ENCODE results near the gene SLC17A7. TPM values are rescaled to one million over a fixed set of nuclear protein-coding genes. Genes with fewer than 3 reads are reported as not detected.

Gene SLC17A7
- total and polyA plus RNA-seq, 9 of the 15 experiments (the other 6 are each of a cell fraction or from before 2014, with no cell fraction given) = 1.1 to 15.7 (median 2.4) TPM

DNA sequence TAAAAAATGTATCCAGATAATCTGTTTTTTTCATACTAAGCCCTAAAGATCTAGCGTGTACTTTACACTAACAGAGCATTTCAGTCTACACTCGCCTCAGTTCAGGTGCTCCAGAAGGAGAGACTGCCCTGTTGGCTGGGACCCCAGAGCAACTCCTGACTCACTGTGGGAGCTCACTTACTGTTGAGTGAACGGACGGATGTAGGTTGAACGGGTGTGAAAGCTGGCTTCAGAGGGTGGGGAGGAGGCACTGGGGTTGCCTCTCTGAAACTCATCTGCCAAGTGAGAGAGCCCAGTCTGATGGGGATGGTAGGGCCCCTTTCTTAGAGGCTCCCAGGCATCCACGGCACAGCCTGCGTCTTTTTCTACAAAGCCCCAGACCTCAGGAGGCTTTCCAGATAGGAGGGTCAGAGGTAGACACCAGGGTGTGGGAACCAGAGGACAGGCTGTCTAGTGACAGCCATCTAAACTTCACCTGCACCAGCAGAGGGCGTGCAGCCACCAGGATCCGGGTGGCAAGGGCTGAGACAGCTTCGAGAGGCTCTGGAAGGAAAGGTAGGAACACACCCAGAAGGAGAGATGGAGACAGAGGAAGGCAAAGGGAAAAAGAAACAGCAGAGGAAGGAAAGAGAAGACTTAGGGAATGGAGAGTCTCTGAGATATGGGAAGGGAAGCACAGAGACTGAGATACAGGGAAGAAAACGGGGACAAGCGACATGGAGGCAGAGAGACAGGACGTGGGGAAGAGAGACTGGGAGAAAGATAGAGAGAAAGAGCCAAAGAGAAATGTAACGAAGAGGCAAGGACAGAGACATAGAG is 49.5 kb downstream of the SLC17A7 start (continued):
- TF ChIP-seq, protein P1, sequence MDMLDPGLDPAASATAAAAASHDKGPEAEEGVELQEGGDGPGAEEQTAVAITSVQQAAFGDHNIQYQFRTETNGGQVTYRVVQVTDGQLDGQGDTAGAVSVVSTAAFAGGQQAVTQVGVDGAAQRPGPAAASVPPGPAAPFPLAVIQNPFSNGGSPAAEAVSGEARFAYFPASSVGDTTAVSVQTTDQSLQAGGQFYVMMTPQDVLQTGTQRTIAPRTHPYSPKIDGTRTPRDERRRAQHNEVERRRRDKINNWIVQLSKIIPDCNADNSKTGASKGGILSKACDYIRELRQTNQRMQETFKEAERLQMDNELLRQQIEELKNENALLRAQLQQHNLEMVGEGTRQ (CRISPR knock-in tag; IDR thresholded peaks at IDR 0.05) = no peak
- TF ChIP-seq, protein P2, sequence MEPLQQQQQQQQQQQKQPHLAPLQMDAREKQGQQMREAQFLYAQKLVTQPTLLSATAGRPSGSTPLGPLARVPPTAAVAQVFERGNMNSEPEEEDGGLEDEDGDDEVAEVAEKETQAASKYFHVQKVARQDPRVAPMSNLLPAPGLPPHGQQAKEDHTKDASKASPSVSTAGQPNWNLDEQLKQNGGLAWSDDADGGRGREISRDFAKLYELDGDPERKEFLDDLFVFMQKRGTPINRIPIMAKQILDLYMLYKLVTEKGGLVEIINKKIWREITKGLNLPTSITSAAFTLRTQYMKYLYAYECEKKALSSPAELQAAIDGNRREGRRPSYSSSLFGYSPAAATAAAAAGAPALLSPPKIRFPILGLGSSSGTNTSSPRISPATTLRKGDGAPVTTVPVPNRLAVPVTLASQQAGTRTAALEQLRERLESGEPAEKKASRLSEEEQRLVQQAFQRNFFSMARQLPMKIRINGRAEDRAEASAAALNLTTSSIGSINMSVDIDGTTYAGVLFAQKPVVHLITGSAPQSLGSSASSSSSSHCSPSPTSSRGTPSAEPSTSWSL (CRISPR knock-in tag; IDR thresholded peaks at IDR 0.05; ENCODE audit: borderline replicate concordance) = no peak
- TF ChIP-seq MAZ (CRISPR knock-in tag; conservative IDR thresholded peaks at IDR 0.05 in 1 of 2, IDR thresholded peaks at IDR 0.05 in 1 of 2) (no peak; a peak in 1 of 4 replicates), DACH1 (IDR thresholded peaks at IDR 0.05; ENCODE audit: partially characterized antibody) (no peak), TRIM28 (IDR thresholded peaks at IDR 0.05) (no peak), ZNF133 (CRISPR knock-in tag; IDR thresholded peaks at IDR 0.05) (no peak), BCL6 (CRISPR knock-in tag; IDR thresholded peaks at IDR 0.05) (no peak), CHCHD3 (CRISPR knock-in tag; IDR thresholded peaks at IDR 0.05) (no peak), SAP30 (IDR thresholded peaks at IDR 0.05; ENCODE audit: borderline replicate concordance, insufficient read depth, low read depth, low read length, poor library complexity, severe bottlenecking) (no peak), CCNT2 (IDR thresholded peaks at IDR 0.05; ENCODE audit: borderline replicate concordance, extremely low read depth, insufficient read length, low read depth, low read length) (no peak), MIER1 (IDR thresholded peaks at IDR 0.05; ENCODE audit: low read depth) (peak; percentile 79), LCOR (CRISPR knock-in tag; IDR thresholded peaks at IDR 0.05) (no peak), FOXA3 (CRISPR knock-in tag; conservative IDR thresholded peaks at IDR 0.05 in 1 of 2, IDR thresholded peaks at IDR 0.05 in 1 of 2) (no peak), ERF (CRISPR knock-in tag; IDR thresholded peaks at IDR 0.05) (no peak), NCOA4 (IDR thresholded peaks at IDR 0.05; ENCODE audit: partially characterized antibody) (peak; percentile 57), ZBTB1 (CRISPR knock-in tag; IDR thresholded peaks at IDR 0.05; ENCODE audit: borderline replicate concordance, low read depth) (no peak)
- TF ChIP-seq, protein P3, sequence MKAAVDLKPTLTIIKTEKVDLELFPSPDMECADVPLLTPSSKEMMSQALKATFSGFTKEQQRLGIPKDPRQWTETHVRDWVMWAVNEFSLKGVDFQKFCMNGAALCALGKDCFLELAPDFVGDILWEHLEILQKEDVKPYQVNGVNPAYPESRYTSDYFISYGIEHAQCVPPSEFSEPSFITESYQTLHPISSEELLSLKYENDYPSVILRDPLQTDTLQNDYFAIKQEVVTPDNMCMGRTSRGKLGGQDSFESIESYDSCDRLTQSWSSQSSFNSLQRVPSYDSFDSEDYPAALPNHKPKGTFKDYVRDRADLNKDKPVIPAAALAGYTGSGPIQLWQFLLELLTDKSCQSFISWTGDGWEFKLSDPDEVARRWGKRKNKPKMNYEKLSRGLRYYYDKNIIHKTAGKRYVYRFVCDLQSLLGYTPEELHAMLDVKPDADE (conservative IDR thresholded peaks at IDR 0.05; ENCODE audit: control insufficient read depth, low read depth, low read length) = no peak
- TF ChIP-seq, protein P4, sequence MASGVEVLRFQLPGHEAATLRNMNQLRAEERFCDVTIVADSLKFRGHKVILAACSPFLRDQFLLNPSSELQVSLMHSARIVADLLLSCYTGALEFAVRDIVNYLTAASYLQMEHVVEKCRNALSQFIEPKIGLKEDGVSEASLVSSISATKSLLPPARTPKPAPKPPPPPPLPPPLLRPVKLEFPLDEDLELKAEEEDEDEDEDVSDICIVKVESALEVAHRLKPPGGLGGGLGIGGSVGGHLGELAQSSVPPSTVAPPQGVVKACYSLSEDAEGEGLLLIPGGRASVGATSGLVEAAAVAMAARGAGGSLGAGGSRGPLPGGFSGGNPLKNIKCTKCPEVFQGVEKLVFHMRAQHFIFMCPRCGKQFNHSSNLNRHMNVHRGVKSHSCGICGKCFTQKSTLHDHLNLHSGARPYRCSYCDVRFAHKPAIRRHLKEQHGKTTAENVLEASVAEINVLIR (CRISPR knock-in tag; IDR thresholded peaks at IDR 0.05) = no peak
- TF ChIP-seq, protein P5, sequence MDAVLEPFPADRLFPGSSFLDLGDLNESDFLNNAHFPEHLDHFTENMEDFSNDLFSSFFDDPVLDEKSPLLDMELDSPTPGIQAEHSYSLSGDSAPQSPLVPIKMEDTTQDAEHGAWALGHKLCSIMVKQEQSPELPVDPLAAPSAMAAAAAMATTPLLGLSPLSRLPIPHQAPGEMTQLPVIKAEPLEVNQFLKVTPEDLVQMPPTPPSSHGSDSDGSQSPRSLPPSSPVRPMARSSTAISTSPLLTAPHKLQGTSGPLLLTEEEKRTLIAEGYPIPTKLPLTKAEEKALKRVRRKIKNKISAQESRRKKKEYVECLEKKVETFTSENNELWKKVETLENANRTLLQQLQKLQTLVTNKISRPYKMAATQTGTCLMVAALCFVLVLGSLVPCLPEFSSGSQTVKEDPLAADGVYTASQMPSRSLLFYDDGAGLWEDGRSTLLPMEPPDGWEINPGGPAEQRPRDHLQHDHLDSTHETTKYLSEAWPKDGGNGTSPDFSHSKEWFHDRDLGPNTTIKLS (IDR thresholded peaks at IDR 0.05; ENCODE audit: borderline replicate concordance, low read depth) = no peak
- TF ChIP-seq, protein P6, sequence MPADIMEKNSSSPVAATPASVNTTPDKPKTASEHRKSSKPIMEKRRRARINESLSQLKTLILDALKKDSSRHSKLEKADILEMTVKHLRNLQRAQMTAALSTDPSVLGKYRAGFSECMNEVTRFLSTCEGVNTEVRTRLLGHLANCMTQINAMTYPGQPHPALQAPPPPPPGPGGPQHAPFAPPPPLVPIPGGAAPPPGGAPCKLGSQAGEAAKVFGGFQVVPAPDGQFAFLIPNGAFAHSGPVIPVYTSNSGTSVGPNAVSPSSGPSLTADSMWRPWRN (IDR thresholded peaks at IDR 0.05; ENCODE audit: low read depth) = no peak
